ENCODE measurements around the gene DIRAS1. TPM values are rescaled to one million over a fixed set of nuclear protein-coding genes. Genes with fewer than 3 reads are reported as not detected.

The DIRAS1 gene
- polyA plus RNA-seq, 2 of the 4 experiments (the other 2 are of a cell fraction), result 2.5 to 4.3 TPM

GRCh38 chr19:2723345-2723715, 2.2 kb upstream of the DIRAS1 start:
- POLR2A ChIA-PET, result interaction anchor here (0.6 to 1.0 kb wide), 2 partner anchors 13 to 60 kb away, joined by 3 to 4 read pairs; partner anchors contain the start of gene SGTA
- FAIRE-seq (no peak), DNase-seq (ENCODE audit: low read depth in 1 of 2, low spot score in 1 of 2) (no peak), ATAC-seq (peak; percentile 20 to 22; a peak in 4 of 6 replicates)
- H3K4me1 ChIP-seq, result peaks cover 22% of the 10 kb centered on the region
- no peak overlapping the region for H3K4me3 ChIP-seq
- peak overlapping the region; percentile 34 to 85; a peak in 5 of 6 replicates for H3K27ac ChIP-seq
- WGBS (ENCODE audit: missing lambda C conversion rate), result 70% methylated on average over 2 of the region's 13 CpGs
- no peak for TF ChIP-seq ATOH8 (CRISPR knock-in tag; IDR thresholded peaks at IDR 0.05; ENCODE audit: low read depth)
- TF ChIP-seq RFX5 (IDR thresholded peaks at IDR 0.05), result no peak
- no peak for TF ChIP-seq RCOR1 (IDR thresholded peaks at IDR 0.05; ENCODE audit: low read depth, low read length)
- TF ChIP-seq, protein P1, sequence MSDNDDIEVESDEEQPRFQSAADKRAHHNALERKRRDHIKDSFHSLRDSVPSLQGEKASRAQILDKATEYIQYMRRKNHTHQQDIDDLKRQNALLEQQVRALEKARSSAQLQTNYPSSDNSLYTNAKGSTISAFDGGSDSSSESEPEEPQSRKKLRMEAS (IDR thresholded peaks at IDR 0.05), result no peak
- TF ChIP-seq GATA3 (IDR thresholded peaks at IDR 0.05; ENCODE audit: borderline replicate concordance), result no peak
- no peak for TF ChIP-seq ZC3H11A (IDR thresholded peaks at IDR 0.05)
- TF ChIP-seq TP53 (CRISPR knock-in tag; IDR thresholded peaks at IDR 0.05), result no peak
- no peak for TF ChIP-seq HOXA7 (CRISPR knock-in tag; IDR thresholded peaks at IDR 0.05)
- TF ChIP-seq MAFK (IDR thresholded peaks at IDR 0.05; ENCODE audit: partially characterized antibody), result no peak
- H3K9me3 ChIP-seq, result no peaks in the 10 kb centered on the region
- peak overlapping the region; percentile 64 for H3K4me2 ChIP-seq
- CTCF ChIA-PET, result interaction anchor here (0.7 to 2.4 kb wide), 3 partner anchors 26 to 232 kb away, joined by 3 to 6 read pairs (median 5); no protein-coding TSS in a partner anchor

DNA sequence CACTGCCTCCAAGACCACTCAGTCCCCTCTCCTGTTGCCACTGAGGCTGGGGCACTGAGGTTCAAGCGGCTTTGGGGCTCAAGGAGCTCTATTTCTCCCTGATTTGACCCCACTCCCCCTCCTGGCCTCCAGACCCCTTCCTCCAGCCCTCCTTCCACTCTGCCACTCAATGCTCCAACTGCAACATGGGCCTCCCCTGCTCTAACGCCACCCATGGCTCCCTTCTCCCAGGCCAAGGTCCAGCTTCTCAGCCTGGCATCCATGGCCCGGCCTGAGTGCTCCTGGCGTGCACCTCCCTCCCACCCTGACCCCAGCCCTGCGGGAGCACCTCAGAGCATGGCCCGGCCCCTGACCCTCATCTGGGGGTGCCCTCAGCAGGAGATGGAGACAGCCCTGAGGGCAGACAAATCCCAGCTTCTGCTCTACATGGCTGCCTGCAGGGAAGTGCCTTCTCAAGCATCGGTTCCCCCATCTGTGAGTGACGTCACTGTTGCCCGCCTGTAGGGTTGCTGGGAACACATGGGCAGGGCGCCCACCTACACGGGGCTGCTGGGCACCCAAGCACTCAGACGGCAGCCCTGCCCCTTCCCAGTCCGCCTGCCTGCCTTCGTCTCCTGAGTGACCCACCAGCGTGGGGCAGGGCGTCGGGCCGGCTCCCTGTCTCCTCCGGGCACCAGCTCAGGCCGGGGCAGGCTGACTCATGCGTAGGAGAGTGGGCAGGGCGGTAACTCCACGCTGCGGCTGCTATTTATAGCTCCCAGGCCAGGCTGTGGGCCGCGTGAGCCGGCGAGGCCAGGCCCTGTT, 1.6 kb upstream of the DIRAS1 start:
- H3K9me3 ChIP-seq, result no peaks in the 10 kb centered on the region
- POLR2A ChIA-PET, result interaction anchor here (0.6 to 1.0 kb wide), 2 partner anchors 13 to 61 kb away, joined by 3 to 4 read pairs; partner anchors contain the start of gene SGTA
- WGBS (ENCODE audit: missing lambda C conversion rate), result 95% methylated on average over 4 of the region's 28 CpGs
- CTCF ChIA-PET, result interaction anchor here (0.7 to 2.4 kb wide), 3 partner anchors 26 to 233 kb away, joined by 3 to 6 read pairs (median 5); no protein-coding TSS in a partner anchor
- TF ChIP-seq ZC3H11A (IDR thresholded peaks at IDR 0.05), result no peak
- TF ChIP-seq ELK1 (IDR thresholded peaks at IDR 0.05; ENCODE audit: low read depth, low read length), result no peak
- no peak for TF ChIP-seq FOSB (CRISPR knock-in tag; IDR thresholded peaks at IDR 0.05)
- peak; percentile 71 for TF ChIP-seq ZFP36 (IDR thresholded peaks at IDR 0.05; ENCODE audit: borderline replicate concordance, partially characterized antibody)
- TF ChIP-seq FOSL2 (IDR thresholded peaks at IDR 0.05), result no peak
- TF ChIP-seq FOSL2 (CRISPR knock-in tag; IDR thresholded peaks at IDR 0.05), result peak; percentile 76
- TF ChIP-seq MYC (IDR thresholded peaks at IDR 0.05; ENCODE audit: borderline replicate concordance, low read length), result no peak
- TF ChIP-seq CHD4 (IDR thresholded peaks at IDR 0.05; ENCODE audit: borderline replicate concordance), result no peak
- TF ChIP-seq POLR2A (IDR thresholded peaks at IDR 0.05; ENCODE audit: low read length), result no peak
- TF ChIP-seq, protein P2, sequence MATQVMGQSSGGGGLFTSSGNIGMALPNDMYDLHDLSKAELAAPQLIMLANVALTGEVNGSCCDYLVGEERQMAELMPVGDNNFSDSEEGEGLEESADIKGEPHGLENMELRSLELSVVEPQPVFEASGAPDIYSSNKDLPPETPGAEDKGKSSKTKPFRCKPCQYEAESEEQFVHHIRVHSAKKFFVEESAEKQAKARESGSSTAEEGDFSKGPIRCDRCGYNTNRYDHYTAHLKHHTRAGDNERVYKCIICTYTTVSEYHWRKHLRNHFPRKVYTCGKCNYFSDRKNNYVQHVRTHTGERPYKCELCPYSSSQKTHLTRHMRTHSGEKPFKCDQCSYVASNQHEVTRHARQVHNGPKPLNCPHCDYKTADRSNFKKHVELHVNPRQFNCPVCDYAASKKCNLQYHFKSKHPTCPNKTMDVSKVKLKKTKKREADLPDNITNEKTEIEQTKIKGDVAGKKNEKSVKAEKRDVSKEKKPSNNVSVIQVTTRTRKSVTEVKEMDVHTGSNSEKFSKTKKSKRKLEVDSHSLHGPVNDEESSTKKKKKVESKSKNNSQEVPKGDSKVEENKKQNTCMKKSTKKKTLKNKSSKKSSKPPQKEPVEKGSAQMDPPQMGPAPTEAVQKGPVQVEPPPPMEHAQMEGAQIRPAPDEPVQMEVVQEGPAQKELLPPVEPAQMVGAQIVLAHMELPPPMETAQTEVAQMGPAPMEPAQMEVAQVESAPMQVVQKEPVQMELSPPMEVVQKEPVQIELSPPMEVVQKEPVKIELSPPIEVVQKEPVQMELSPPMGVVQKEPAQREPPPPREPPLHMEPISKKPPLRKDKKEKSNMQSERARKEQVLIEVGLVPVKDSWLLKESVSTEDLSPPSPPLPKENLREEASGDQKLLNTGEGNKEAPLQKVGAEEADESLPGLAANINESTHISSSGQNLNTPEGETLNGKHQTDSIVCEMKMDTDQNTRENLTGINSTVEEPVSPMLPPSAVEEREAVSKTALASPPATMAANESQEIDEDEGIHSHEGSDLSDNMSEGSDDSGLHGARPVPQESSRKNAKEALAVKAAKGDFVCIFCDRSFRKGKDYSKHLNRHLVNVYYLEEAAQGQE (IDR thresholded peaks at IDR 0.05), result no peak
- TF ChIP-seq RCOR1 (IDR thresholded peaks at IDR 0.05; ENCODE audit: low read depth, low read length), result no peak
- TF ChIP-seq EHF (CRISPR knock-in tag; IDR thresholded peaks at IDR 0.05), result no peak
- no peak for TF ChIP-seq ZNF302 (CRISPR knock-in tag; IDR thresholded peaks at IDR 0.05)
- TF ChIP-seq TFCP2L1 (CRISPR knock-in tag; IDR thresholded peaks at IDR 0.05), result no peak
- TF ChIP-seq, protein P1 (IDR thresholded peaks at IDR 0.05), result peak; percentile 80
- DNase-seq (ENCODE audit: low read depth in 1 of 2, low spot score in 1 of 2) (peak; percentile 58 to 67), ATAC-seq (peak; percentile 85 to 88), FAIRE-seq (no peak)
- peaks cover 22% of the 10 kb centered on the region for H3K4me1 ChIP-seq
- peak overlapping the region; percentile 64 for H3K4me2 ChIP-seq
- peak overlapping the region; percentile 34 to 85; a peak in 5 of 6 replicates for H3K27ac ChIP-seq
- no peak overlapping the region for H3K4me3 ChIP-seq

Data from A549 (cell line).